Activated CD8-positive, alpha-beta T cell treated with anti-CD3 and anti-CD28 coated beads, Interleukin-2, amount 10 ng/mL, durations not matched to agents 7 days and 5 days (primary cell): ENCODE results near the gene CABLES1. TPM values are rescaled to one million over a fixed set of nuclear protein-coding genes. Genes with fewer than 3 reads are reported as not detected.
A peak's percentile ranks its signal among the peaks of the same experiment; 100 is the strongest.
"Not testable (repeated sequence)": the region's sequence is repeated elsewhere in the genome, so short reads cannot be mapped to it uniquely, and the experiment has no call there.

ENCODE experiments used
- ATAC-seq: fragments of 150-1000 bp; cut with Tn5 transposase; one replicate; pipeline ENCODE4 v1.10.0; 2021; ENCODE audit warnings: moderate library complexity
- CTCF ChIA-PET: fragments of 350-600 bp; sonication (Branson Sonifier 250); formaldehyde crosslinking; loops from one replicate; lab custom pipeline; 2021; ENCODE audit warnings: antibody characterized with exemption; lab: Charles Lee
- POLR2A ChIA-PET: fragments of 350-600 bp; sonication (Branson Sonifier 250); formaldehyde crosslinking; loops from one replicate; lab custom pipeline; 2021; ENCODE audit warnings: antibody characterized with exemption; lab: Charles Lee
- DNase-seq: peaks from one replicate; pipeline ENCODE4 v3.0.0-alpha.2; 2020
- H3K27ac Mint-ChIP-seq: one replicate; pipeline ENCODE4 v1.8.0; 2021; ENCODE audit warnings: mild to moderate bottlenecking, mixed read lengths
- H3K27me3 Mint-ChIP-seq: one replicate; pipeline ENCODE4 v1.8.0; 2021; ENCODE audit warnings: low read depth, mixed read lengths
- H3K36me3 Mint-ChIP-seq: one replicate; pipeline ENCODE4 v1.8.0; 2021; ENCODE audit warnings: low read depth, mixed read lengths
- H3K4me1 Mint-ChIP-seq: one replicate; pipeline ENCODE4 v1.8.0; 2021; ENCODE audit warnings: low read depth, mixed read lengths
- H3K4me3 Mint-ChIP-seq: one replicate; pipeline ENCODE4 v1.8.0; 2021; ENCODE audit warnings: mild to moderate bottlenecking, mixed read lengths
- H3K9me3 Mint-ChIP-seq: one replicate; pipeline ENCODE4 v1.8.0; 2022; ENCODE audit warnings: mixed read lengths; ENCODE audit not compliant: insufficient read depth
- total RNA-seq, 2 experiments: library from RNA; stranded (reverse); gene quantifications; one replicate each; pipeline ENCODE4 v1.2.3, GENCODE V29; 2021

The CABLES1 gene, protein sequence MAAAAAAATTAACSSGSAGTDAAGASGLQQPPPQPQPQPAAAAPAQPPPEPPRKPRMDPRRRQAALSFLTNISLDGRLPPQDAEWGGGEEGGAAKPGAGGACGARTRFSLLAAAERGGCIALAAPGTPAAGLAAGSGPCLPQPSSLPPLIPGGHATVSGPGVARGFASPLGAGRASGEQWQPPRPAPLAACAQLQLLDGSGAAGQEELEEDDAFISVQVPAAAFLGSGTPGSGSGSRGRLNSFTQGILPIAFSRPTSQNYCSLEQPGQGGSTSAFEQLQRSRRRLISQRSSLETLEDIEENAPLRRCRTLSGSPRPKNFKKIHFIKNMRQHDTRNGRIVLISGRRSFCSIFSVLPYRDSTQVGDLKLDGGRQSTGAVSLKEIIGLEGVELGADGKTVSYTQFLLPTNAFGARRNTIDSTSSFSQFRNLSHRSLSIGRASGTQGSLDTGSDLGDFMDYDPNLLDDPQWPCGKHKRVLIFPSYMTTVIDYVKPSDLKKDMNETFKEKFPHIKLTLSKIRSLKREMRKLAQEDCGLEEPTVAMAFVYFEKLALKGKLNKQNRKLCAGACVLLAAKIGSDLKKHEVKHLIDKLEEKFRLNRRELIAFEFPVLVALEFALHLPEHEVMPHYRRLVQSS
- 1 to 10 TPM; 2.3 to 2.7 TPM for total RNA-seq

GRCh38 chr18:23134780-23135549 lies at the start of gene CABLES1:
CABLES1 (plus strand) TSS chr18:23135485; CDS start chr18:23135763, 278 bp downstream.
- ATAC-seq, result peak; percentile 39
- Mint-ChIP-seq H3K4me3 (peak within 1 kb of the TSS; percentile 78), H3K9me3 (no peaks in the 10 kb centered on the region), H3K4me1 (peaks cover 37% of the 10 kb centered on the region), H3K27ac (peak within 1 kb of the TSS; percentile 61), H3K36me3 (no peaks in the 10 kb centered on the region), H3K27me3 (peaks cover 32% of the 10 kb centered on the region)
- ChIA-PET CTCF (interaction anchor here (0.7 to 7.6 kb wide), 7 partner anchors 57 to 277 kb away, joined by 3 to 94 read pairs (median 6); no protein-coding TSS in a partner anchor), POLR2A (interaction anchor here (0.6 to 1.0 kb wide), 3 partner anchors 47 to 106 kb away, joined by 3 read pairs; no protein-coding TSS in a partner anchor)
- peak; percentile 42 for DNase-seq

- Mint-ChIP-seq H3K27ac (no peak overlapping the region), H3K9me3 (no peaks in the 10 kb centered on the region), H3K4me3 (no peak overlapping the region), H3K36me3 (no peaks in the 10 kb centered on the region), H3K4me1 (peaks cover 8% of the 10 kb centered on the region), H3K27me3 (peaks cover 10% of the 10 kb centered on the region)
- ATAC-seq (no peak), DNase-seq (no peak)
- POLR2A ChIA-PET, result no interaction called here
- CTCF ChIA-PET, result no interaction called here
These were observed 47.9 kb upstream of the CABLES1 start for GRCh38 chr18:23087352-23087751.

- H3K4me1 Mint-ChIP-seq, result peaks cover 9% of the 10 kb centered on the region
- no peak overlapping the region for H3K27ac Mint-ChIP-seq
- no peaks in the 10 kb centered on the region for H3K36me3 Mint-ChIP-seq
- no peak overlapping the region for H3K4me3 Mint-ChIP-seq
- H3K27me3 Mint-ChIP-seq, result peaks cover 7% of the 10 kb centered on the region
- no peaks in the 10 kb centered on the region for H3K9me3 Mint-ChIP-seq
- ATAC-seq, result no peak
- ChIA-PET CTCF (no interaction called here), POLR2A (no interaction called here)
- DNase-seq, result no peak
These were observed 47.0 kb upstream of the CABLES1 start for GRCh38 chr18:23088310-23088709.

DNA sequence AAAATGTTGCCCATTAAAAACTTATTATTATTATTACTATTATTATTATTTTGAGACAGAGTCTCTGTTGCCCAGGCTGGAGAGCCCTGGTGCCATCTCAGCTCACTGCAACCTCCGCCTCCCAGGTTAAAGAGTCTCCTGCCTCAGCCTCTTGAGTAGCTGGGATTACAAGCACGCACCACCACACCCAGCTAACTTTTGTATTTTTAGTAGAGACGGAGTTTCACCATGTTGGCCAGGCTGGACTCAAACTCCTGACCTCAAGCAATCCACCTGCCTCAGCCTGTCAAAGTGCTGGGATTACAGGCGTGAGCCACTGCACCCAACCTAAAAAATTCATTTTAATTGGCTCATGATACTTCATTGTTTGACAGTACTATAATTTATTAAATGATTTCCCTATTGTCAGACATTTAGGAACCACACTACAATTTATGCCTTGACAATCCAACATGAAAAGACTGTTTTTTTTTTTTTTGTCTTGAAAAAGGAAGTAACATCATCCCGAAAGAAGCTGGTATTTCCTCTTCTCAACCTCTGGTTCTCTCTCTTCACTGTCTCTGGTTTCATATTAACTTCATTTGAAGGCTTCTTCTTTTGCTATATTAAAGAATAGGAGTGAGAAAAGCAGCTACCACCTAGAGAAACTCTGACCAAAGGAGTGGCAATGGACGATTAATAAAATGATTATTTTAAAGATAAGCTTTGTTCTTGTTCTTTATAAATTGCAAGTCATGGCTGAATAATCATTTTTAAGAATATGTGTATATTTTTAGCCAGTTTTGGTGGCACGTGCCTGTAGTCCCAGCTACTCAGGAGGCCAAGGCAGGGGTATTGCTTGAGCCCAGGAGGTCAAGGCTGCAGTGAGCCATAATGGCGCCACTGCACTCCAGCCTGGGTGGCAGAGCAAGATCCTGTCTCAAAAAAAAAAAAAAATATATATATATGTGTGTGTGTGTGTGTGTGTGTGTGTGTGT lies 44.0 kb upstream of the CABLES1 start:
- H3K4me1 Mint-ChIP-seq, result peaks cover 12% of the 10 kb centered on the region
- H3K4me3 Mint-ChIP-seq, H3K9me3 Mint-ChIP-seq, H3K36me3 Mint-ChIP-seq, ATAC-seq, DNase-seq, H3K27me3 Mint-ChIP-seq: not testable (repeated sequence)
- H3K27ac Mint-ChIP-seq, result peak overlapping the region; percentile 18
- ChIA-PET CTCF (interaction anchor here (1.8 kb wide), 1 partner anchor 40 kb away, joined by 5 read pairs; no protein-coding TSS in a partner anchor), POLR2A (interaction anchor here (0.6 kb wide), 1 partner anchor 814 kb away, joined by 3 read pairs; no protein-coding TSS in a partner anchor)

DNA sequence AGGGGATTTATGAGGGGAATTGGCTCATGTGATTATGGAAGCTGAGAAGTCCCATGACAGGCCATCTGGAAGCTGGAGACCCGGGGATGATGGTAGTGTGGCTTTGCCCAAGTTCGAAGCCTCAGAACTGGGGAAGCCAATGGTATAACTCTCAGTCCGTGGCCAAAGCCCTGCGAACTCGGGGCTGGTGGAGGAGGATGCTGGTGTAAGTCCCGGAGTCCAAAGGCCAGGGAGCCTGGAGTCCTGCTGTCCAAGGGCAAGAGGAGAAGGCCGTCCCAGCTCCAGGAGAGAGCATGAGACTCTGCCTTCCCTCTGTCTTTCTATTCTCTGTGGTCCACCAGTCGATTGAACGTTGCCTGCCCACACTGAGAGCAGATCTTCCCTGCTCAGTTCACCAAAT lies 43.2 kb upstream of the CABLES1 start:
- Mint-ChIP-seq H3K27ac (no peak overlapping the region), H3K4me1 (peaks cover 16% of the 10 kb centered on the region), H3K36me3 (peaks cover 4% of the 10 kb centered on the region), H3K4me3 (no peak overlapping the region), H3K9me3 (no peaks in the 10 kb centered on the region), H3K27me3 (peaks cover 3% of the 10 kb centered on the region)
- ChIA-PET CTCF (interaction anchor here (1.8 kb wide), 1 partner anchor 39 kb away, joined by 5 read pairs; no protein-coding TSS in a partner anchor), POLR2A (no interaction called here)
- no peak for DNase-seq
- ATAC-seq, result no peak

DNA sequence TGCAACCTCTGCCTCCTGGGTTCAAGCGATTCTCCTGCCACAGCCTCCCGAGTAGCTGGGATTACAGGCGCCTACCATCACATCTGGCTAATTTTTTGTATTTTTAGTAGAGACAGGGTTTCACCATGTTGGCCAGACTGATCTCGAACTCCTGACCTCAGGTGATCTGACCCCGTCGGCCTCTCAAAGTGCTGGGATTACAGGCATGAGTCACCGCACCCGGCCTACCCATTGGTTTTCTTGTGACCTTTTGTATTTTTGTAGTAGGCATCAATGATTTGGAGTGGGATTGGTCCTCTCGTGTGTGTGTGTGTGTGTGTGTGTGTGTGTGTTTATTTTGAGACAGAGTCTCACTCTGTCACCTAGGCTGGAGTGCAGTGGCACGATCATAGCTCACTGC lies 42.2 kb upstream of the CABLES1 start:
- ATAC-seq, CTCF ChIA-PET, H3K9me3 Mint-ChIP-seq, H3K27ac Mint-ChIP-seq, H3K27me3 Mint-ChIP-seq, H3K36me3 Mint-ChIP-seq, H3K4me3 Mint-ChIP-seq, POLR2A ChIA-PET, DNase-seq: not testable (repeated sequence)
- H3K4me1 Mint-ChIP-seq, result peaks cover 16% of the 10 kb centered on the region

DNA sequence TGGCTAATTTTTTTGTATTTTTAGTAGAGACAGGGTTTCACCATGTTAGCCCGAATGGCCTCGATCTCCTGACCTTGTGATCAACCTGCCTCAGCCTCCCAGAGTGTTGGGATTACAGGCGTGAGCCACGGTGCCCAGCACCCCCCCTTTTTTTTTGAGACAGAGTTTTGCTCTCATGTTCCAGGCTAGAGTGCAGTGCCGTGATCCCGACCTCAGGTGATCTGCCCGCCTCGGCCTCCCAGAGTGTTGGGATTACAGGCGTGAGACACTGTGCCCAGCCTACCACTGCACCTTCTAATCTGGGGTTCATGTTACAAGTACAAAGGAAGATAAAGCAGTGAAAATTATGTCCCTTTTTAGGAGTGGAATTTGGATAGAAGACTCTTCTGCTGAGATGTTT lies 41.5 kb upstream of the CABLES1 start:
- CTCF ChIA-PET, result no interaction called here
- no peak overlapping the region for H3K27ac Mint-ChIP-seq
- POLR2A ChIA-PET, result no interaction called here
- H3K4me3 Mint-ChIP-seq, result no peak overlapping the region
- H3K9me3 Mint-ChIP-seq, result no peaks in the 10 kb centered on the region
- ATAC-seq, result no peak
- peaks cover 4% of the 10 kb centered on the region for H3K36me3 Mint-ChIP-seq
- no peak for DNase-seq
- H3K27me3 Mint-ChIP-seq, result no peaks in the 10 kb centered on the region
- peaks cover 16% of the 10 kb centered on the region for H3K4me1 Mint-ChIP-seq

DNA sequence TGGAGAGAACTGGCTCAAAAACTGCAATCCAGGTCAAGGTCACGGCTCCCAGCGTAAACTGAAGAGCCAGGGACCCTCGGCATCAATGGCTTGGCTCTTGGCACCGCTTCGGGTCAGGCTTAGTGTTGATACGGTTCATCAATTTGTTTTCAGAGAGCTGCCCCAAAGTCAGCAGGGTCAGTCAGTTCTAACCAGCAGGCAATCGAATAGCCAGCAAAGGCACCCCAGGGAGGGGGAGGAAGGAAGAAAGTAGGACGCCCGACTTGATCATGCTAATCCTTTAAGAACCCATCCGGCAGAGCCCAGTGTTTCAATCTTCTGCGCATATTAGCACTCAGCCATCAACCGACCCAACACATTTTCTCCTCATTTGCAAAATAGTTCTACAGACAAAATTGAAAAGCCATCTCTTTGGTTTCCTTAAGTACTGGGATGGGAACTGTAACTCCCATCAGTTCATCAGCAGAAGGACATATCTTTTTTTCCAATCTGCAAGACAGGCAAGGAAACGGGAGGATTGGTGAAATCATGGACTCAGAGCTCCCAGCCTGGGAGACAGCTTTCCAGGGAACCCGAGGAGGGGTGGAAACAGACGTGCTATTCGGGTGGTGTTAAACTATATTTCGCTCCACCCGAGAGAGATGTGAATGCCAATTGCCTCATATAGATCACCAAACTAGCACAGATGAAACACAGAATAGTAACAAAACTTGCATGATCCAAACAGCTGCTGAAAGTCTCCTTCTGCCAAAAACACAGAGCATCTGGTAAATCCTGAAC lies 40.7 kb upstream of the CABLES1 start:
- H3K27ac Mint-ChIP-seq, result no peak overlapping the region
- peaks cover 16% of the 10 kb centered on the region for H3K4me1 Mint-ChIP-seq
- POLR2A ChIA-PET, result no interaction called here
- no peaks in the 10 kb centered on the region for H3K27me3 Mint-ChIP-seq
- DNase-seq (no peak), ATAC-seq (no peak)
- no peaks in the 10 kb centered on the region for H3K9me3 Mint-ChIP-seq
- CTCF ChIA-PET, result no interaction called here
- H3K4me3 Mint-ChIP-seq, result no peak overlapping the region
- H3K36me3 Mint-ChIP-seq, result peaks cover 4% of the 10 kb centered on the region

DNA sequence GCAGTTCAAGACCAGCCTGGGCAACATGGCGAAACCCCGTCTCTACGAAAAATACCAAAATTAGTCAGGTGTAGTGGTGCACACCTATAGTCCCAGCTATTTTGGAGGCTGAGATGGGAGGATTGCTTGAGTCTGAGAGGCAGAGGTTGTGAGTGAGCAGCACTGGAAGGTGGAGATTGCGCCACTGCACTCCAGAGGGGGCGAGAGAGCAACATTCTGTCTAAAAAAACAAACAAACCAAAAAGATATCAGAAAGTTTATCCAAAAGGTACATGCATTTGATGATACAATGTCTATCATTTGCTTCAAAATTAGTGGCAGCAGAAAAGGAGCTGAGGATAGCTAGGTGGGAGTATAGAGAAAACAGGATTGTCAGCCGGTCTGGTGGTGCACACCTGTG lies 39.8 kb upstream of the CABLES1 start:
- DNase-seq, result no peak
- ChIA-PET POLR2A (no interaction called here), CTCF (interaction anchor here (0.6 kb wide), 1 partner anchor 1731 kb away, joined by 3 read pairs; no protein-coding TSS in a partner anchor)
- no peak for ATAC-seq
- H3K9me3 Mint-ChIP-seq, result no peaks in the 10 kb centered on the region
- no peak overlapping the region for H3K4me3 Mint-ChIP-seq
- no peaks in the 10 kb centered on the region for H3K27me3 Mint-ChIP-seq
- H3K36me3 Mint-ChIP-seq, result peaks cover 4% of the 10 kb centered on the region
- H3K4me1 Mint-ChIP-seq, result peaks cover 16% of the 10 kb centered on the region
- no peak overlapping the region for H3K27ac Mint-ChIP-seq

DNA sequence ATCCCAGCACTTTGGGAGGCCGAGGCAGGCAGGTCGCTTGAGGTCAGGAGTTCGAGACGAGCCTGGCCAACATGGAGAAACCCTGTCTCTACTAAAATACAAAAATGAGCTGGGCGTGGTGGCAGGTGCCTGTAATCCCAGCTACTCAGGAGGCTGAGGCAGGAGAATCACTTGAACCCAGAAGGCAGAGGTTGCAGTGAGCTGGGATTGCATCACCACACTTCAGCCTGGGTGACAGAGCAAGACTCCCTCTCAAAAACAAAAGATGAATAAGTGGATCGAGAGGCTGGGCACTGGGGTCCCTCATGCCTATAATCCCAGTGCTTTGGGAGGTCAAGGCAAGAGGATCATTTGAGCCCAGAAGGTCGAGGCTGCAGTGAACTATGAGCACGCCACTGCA lies 38.3 kb upstream of the CABLES1 start:
- H3K36me3 Mint-ChIP-seq, ATAC-seq, CTCF ChIA-PET, H3K9me3 Mint-ChIP-seq, DNase-seq, H3K27me3 Mint-ChIP-seq, H3K27ac Mint-ChIP-seq, H3K4me3 Mint-ChIP-seq, POLR2A ChIA-PET, H3K4me1 Mint-ChIP-seq: not testable (repeated sequence)
